ENCODE measurements around the gene SYT9.

- TF ChIP-seq YY1 (IDR thresholded peaks at IDR 0.05; ENCODE audit: insufficient read depth, insufficient read length) (no peak), ZNF274 (IDR thresholded peaks at IDR 0.05; ENCODE audit: low read depth, low read length) (no peak)
Observed at GRCh38 chr11:7268758-7269157, 17.1 kb downstream of the SYT9 start.

Measured in NT2/D1 (cell line).